Activated T-helper 1 cell treated with anti-CD3 and anti-CD28 coated beads, Interleukin-2, amount 50 U/mL, for 16 hours (primary cell): ENCODE results near the gene SETD1B.

Experiments
- DNase-seq, 2 donors: peaks; one replicate each; pipeline ENCODE4 v3.0.0-alpha.2; 2020; ENCODE audit warnings: low read depth in 1 of 2, low spot score in 1 of 2

The SETD1B gene

GRCh38 chr12:121795034-121795968 is 8.5 kb upstream of the SETD1B start:
- DNase-seq: peak; percentile 76 to 77

- DNase-seq: no peak
Observed at GRCh38 chr12:121796855-121797751, 6.7 kb upstream of the SETD1B start.

- no peak for DNase-seq
Observed at GRCh38 chr12:121797937-121798786, 5.6 kb upstream of the SETD1B start.

- no peak for DNase-seq
Observed at GRCh38 chr12:121798787-121799155, 5.0 kb upstream of the SETD1B start.

GRCh38 chr12:121799156-121799841 is 4.5 kb upstream of the SETD1B start:
- DNase-seq: no peak

GRCh38 chr12:121799842-121800693 is 3.7 kb upstream of the SETD1B start:
- DNase-seq: peak in 1 of 2 donors; percentile 73

- DNase-seq: peak in 1 of 2 donors; percentile 57
Observed at GRCh38 chr12:121800694-121801594, 2.9 kb upstream of the SETD1B start.

- DNase-seq: no peak
Observed at GRCh38 chr12:121801595-121802484, 2.0 kb upstream of the SETD1B start.

- no peak for DNase-seq
Observed at GRCh38 chr12:121802485-121802842, 1.3 kb upstream of the SETD1B start.

- peak; percentile 66 to 67 for DNase-seq
Observed at GRCh38 chr12:121802843-121803698, 738 bp upstream of the SETD1B start.

- DNase-seq: peak in 1 of 2 donors; percentile 44
Observed at GRCh38 chr12:121804417-121805111, 755 bp downstream of the SETD1B start.

- DNase-seq: no peak
Observed at GRCh38 chr12:121805171-121806008, 1.6 kb downstream of the SETD1B start.

- DNase-seq: no peak
Observed at GRCh38 chr12:121806009-121806545, 2.3 kb downstream of the SETD1B start.

GRCh38 chr12:121806546-121807423 is 3.0 kb downstream of the SETD1B start:
- DNase-seq: no peak
